AG04449 (cell line): ENCODE results near the gene KRT80.

Experiments
- CTCF ChIA-PET: fragments of 350-600 bp; formaldehyde crosslinking; extraction: SDS; loops from one replicate; lab custom pipeline; 2021; ENCODE audit warnings: antibody characterized with exemption; lab: Yijun Ruan, JAX
- POLR2A ChIA-PET: fragments of 400-600, 350-600 bp; formaldehyde crosslinking; extraction: SDS; loops from one replicate; lab custom pipeline; 2020; ENCODE audit warnings: antibody characterized with exemption, inconsistent platforms; lab: Yijun Ruan, JAX
- DNase-seq: peaks from one replicate; pipeline ENCODE4 v3.0.0-alpha.2; 2010; ENCODE audit warnings: low read depth, low spot score
- H3K4me3 ChIP-seq: 2 replicates; pipeline ENCODE4 v1.5.1; 2011; ENCODE audit warnings: low read depth, mild to moderate bottlenecking, control low read depth, low read length
- CTCF ChIP-seq: IDR thresholded peaks from one replicate; pipeline ENCODE4 v1.5.1; 2011; ENCODE audit warnings: mild to moderate bottlenecking, moderate library complexity, low read length, control low read depth, inconsistent platforms; ENCODE audit not compliant: insufficient read depth; ENCODE audit errors: missing control alignments

KRT80 gene

GRCh38 chr12:52182384-52182783 is 9.4 kb downstream of the KRT80 start:
- no peak overlapping the region for H3K4me3 ChIP-seq
- CTCF ChIA-PET, result interaction anchor here (1.2 to 4.3 kb wide), 9 partner anchors 9 to 697 kb away, joined by 3 to 29 read pairs (median 5); partner anchors contain the start of gene KRT80
- no peak for DNase-seq
- TF ChIP-seq CTCF, result no peak
- POLR2A ChIA-PET, result interaction anchor here (1.8 kb wide), 2 partner anchors 10 to 25 kb away, joined by 7 to 11 read pairs; partner anchors contain the start of gene KRT80

- POLR2A ChIA-PET, result interaction anchor here (1.2 to 1.8 kb wide), 3 partner anchors 8 to 26 kb away, joined by 3 to 11 read pairs (median 7); partner anchors contain the start of gene KRT80
- TF ChIP-seq CTCF, result no peak
- CTCF ChIA-PET, result interaction anchor here (1.0 to 4.3 kb wide), 11 partner anchors 10 to 698 kb away, joined by 3 to 29 read pairs (median 5); partner anchors contain the start of gene KRT80
- H3K4me3 ChIP-seq, result no peak overlapping the region; the same call in 1 of the 2 replicates
- DNase-seq, result no peak
Observed at GRCh38 chr12:52181746-52182145, 10.1 kb downstream of the KRT80 start.

GRCh38 chr12:52180971-52181628 is 10.7 kb downstream of the KRT80 start:
- CTCF ChIA-PET, result interaction anchor here (0.7 to 4.3 kb wide), 13 partner anchors 8 to 147 kb away, joined by 3 to 29 read pairs (median 4); partner anchors contain the start of gene KRT80
- H3K4me3 ChIP-seq, result no peak overlapping the region; the same call in 1 of the 2 replicates
- DNase-seq, result no peak
- POLR2A ChIA-PET, result interaction anchor here (1.2 to 1.8 kb wide), 3 partner anchors 9 to 27 kb away, joined by 3 to 11 read pairs (median 7); partner anchors contain the start of gene KRT80
- TF ChIP-seq CTCF, result no peak

- CTCF ChIA-PET, result interaction anchor here (0.6 to 4.3 kb wide), 4 partner anchors 10 to 148 kb away, joined by 3 to 29 read pairs (median 5); no protein-coding TSS in a partner anchor
- POLR2A ChIA-PET, result no interaction called here
- DNase-seq, result no peak
- H3K4me3 ChIP-seq, result no peak overlapping the region
- no peak for TF ChIP-seq CTCF
Observed at GRCh38 chr12:52179396-52179973, 12.3 kb downstream of the KRT80 start.

- no peak for TF ChIP-seq CTCF
- no peak overlapping the region for H3K4me3 ChIP-seq
- no peak for DNase-seq
- CTCF ChIA-PET, result interaction anchor here (0.6 to 4.3 kb wide), 4 partner anchors 11 to 100 kb away, joined by 3 to 29 read pairs (median 4); no protein-coding TSS in a partner anchor
- POLR2A ChIA-PET, result no interaction called here
Observed at GRCh38 chr12:52178984-52179383, 12.8 kb downstream of the KRT80 start.

GRCh38 chr12:52178443-52178842 is 13.4 kb downstream of the KRT80 start:
- no peak for TF ChIP-seq CTCF
- no peak for DNase-seq
- no peak overlapping the region for H3K4me3 ChIP-seq
- POLR2A ChIA-PET, result no interaction called here
- CTCF ChIA-PET, result interaction anchor here (1.1 to 4.3 kb wide), 4 partner anchors 11 to 101 kb away, joined by 3 to 29 read pairs (median 8); no protein-coding TSS in a partner anchor
